Upper lobe of left lung (tissue), 4 donors: ENCODE data around the gene ABCC8.

Experiments used
- EP300 ChIP-seq, 4 donors: sonication (generic); formaldehyde crosslinking; IDR thresholded peaks; one replicate each; pipeline ENCODE4 v1.5.1; 2017; ENCODE audit warnings: antibody characterized with exemption in 4 of 4, control low read depth in 2 of 4
- TF ChIP-seq, protein P1 (sequence below), 6 experiments: fragments of 450-650 bp in 4 of 6; fragments of 200-600 bp in 2 of 6; sonication (generic) in 2 of 6; IDR thresholded peaks; one replicate each; pipeline ENCODE4 v1.5.1; 2016 to 2019; ENCODE audit warnings: antibody characterized with exemption in 6 of 6

DNA sequence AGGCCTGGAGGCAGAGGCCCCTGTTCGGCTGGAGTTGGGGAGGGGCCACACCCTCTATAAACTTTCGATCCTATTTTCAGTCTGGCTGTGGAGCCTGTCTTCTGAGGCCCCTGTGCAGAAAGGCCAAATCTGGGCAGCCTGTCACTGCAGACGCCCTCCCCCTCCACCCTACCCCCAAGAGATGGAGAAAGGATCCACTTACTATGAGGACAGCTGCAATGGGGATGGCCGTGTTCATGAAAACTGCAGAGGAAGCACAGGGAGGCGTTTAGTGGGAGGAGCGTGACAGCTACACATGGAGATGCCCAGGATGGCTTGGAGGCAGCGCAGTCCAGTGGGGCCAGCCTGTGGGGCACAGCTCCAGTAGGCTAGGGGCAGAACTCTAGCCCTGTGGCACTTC is 44.6 kb downstream of the ABCC8 start:
- TF ChIP-seq, protein P1, sequence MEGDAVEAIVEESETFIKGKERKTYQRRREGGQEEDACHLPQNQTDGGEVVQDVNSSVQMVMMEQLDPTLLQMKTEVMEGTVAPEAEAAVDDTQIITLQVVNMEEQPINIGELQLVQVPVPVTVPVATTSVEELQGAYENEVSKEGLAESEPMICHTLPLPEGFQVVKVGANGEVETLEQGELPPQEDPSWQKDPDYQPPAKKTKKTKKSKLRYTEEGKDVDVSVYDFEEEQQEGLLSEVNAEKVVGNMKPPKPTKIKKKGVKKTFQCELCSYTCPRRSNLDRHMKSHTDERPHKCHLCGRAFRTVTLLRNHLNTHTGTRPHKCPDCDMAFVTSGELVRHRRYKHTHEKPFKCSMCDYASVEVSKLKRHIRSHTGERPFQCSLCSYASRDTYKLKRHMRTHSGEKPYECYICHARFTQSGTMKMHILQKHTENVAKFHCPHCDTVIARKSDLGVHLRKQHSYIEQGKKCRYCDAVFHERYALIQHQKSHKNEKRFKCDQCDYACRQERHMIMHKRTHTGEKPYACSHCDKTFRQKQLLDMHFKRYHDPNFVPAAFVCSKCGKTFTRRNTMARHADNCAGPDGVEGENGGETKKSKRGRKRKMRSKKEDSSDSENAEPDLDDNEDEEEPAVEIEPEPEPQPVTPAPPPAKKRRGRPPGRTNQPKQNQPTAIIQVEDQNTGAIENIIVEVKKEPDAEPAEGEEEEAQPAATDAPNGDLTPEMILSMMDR (IDR thresholded peaks at IDR 0.05) = no peak
- TF ChIP-seq EP300 (IDR thresholded peaks at IDR 0.05) = no peak
